Measurements from ENCODE around the gene SLC5A10.
"Not testable (repeated sequence)": the region's sequence is repeated elsewhere in the genome, so short reads cannot be mapped to it uniquely, and the experiment has no call there.

Gene SLC5A10

GRCh38 chr17:19062009-19062717 lies 110.2 kb downstream of the SLC5A10 start:
- DNase-seq: not testable (repeated sequence)

DNA sequence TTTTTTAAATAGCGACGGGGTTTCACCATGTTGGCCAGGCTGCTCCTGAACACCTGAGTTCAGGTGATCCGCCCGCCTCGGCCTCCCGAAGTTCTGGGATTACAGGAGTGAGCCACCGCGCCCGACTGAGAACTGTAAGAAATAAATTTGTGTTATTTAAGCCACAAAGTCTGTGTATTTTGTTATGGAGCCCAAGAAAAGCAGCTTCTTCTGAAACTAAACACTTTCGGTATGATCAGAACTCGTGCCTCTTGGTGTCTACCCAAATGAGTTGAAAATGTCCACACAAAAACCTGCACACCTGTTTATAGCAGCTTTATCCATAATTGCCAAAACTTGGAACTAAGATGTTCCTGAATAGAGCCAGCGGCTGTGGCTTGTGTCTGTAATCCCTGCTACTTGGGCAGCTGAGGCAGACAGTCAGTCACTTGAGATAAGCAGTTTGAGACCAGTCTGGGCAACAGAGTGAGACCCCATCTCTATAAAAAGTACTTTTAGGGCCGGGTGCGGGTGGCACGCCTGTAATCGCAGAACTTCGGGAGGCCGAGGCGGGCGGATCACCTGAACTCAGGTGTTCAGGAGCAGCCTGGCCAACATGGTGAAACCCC lies 110.9 kb downstream of the SLC5A10 start:
- not testable (repeated sequence) for DNase-seq

DNA sequence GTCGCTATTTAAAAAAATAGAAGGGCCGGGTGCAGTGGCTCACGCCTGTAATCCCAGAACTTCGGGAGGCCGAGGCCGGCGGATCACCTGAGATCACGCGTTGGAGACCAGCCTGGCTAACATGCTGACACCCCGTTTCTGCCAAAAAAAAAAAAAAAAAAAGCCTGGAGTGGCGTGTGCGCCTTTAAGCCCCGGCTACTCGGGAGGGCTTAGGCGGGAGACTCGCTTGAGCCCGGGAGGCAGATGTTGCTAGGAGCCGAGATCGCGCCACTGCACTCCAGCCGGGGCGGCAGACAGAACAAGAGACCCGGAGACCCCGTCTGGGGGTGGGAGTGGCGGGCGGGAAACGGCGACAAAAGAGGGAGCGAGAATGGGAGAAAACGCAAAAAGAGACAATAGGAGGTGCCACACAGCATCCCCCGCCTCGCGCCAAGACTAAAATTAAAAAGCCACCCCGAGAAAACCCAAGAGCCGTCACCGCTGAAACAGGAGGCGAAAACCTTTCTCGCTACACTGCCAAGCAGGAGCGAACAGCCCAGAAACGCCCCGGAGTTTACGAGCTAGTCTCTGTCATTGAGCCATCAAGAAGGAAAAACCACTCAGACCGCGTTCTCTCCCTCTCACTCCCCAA lies 111.5 kb downstream of the SLC5A10 start:
- not testable (repeated sequence) for DNase-seq

- not testable (repeated sequence) for DNase-seq
Observed at GRCh38 chr17:19064378-19064777, 112.4 kb downstream of the SLC5A10 start.

- not testable (repeated sequence) for DNase-seq
Observed at GRCh38 chr17:19070318-19071168, 118.6 kb downstream of the SLC5A10 start.

All from cerebellar nuclear complex (tissue), 1 donor.